Stimulated activated CD8-positive, alpha-beta memory T cell treated with anti-CD3 and anti-CD28 coated beads, Interleukin-4, amount 100 ng/mL, for 24 hours (primary cell): Measurements from ENCODE around the gene CA12.

Experiments
- DNase-seq: peaks from one replicate; pipeline ENCODE4 v3.0.0-alpha.2; 2020; ENCODE audit warnings: low read depth

Gene CA12

GRCh38 chr15:63306492-63307073, 75.1 kb downstream of the CA12 start:
- no peak for DNase-seq

GRCh38 chr15:63305260-63305659, 76.4 kb downstream of the CA12 start:
- DNase-seq = no peak

GRCh38 chr15:63301088-63301487, 80.6 kb downstream of the CA12 start:
- no peak for DNase-seq

- no peak for DNase-seq
Measured at GRCh38 chr15:63299943-63300575, 81.6 kb downstream of the CA12 start.

- DNase-seq = no peak
Measured at GRCh38 chr15:63296195-63296594, 85.5 kb downstream of the CA12 start.

- DNase-seq = no peak
Measured at GRCh38 chr15:63295341-63295740, 86.3 kb downstream of the CA12 start.

GRCh38 chr15:63294359-63294758, 87.3 kb downstream of the CA12 start:
- no peak for DNase-seq

- no peak for DNase-seq
Measured at GRCh38 chr15:63292771-63293170, 88.9 kb downstream of the CA12 start.

- DNase-seq = no peak
Measured at GRCh38 chr15:63292241-63292640, 89.4 kb downstream of the CA12 start.

GRCh38 chr15:63291507-63291906, 90.1 kb downstream of the CA12 start:
- no peak for DNase-seq

- DNase-seq = no peak
Measured at GRCh38 chr15:63288778-63289378, 92.8 kb downstream of the CA12 start.

- DNase-seq = no peak
Measured at GRCh38 chr15:63288342-63288741, 93.3 kb downstream of the CA12 start.

GRCh38 chr15:63287109-63287508, 94.5 kb downstream of the CA12 start:
- no peak for DNase-seq

- DNase-seq = no peak
Measured at GRCh38 chr15:63284335-63284734, 97.3 kb downstream of the CA12 start.

- no peak for DNase-seq
Measured at GRCh38 chr15:63283126-63283525, 98.5 kb downstream of the CA12 start.

GRCh38 chr15:63277893-63278456, 103.7 kb downstream of the CA12 start:
- DNase-seq = no peak

- DNase-seq = peak; percentile 63
Measured at GRCh38 chr15:63277038-63277892, 104.4 kb downstream of the CA12 start, which contains the start of gene APH1B. TSS of gene APH1B (plus strand) at chr15:63277605. CDS start at chr15:63277624, 19 bp downstream.

- DNase-seq = no peak
Measured at GRCh38 chr15:63276342-63277037, 105.2 kb downstream of the CA12 start.

- no peak for DNase-seq
Measured at GRCh38 chr15:63274427-63274826, 107.2 kb downstream of the CA12 start.
